Neural progenitor cell (in vitro differentiated cells): ENCODE measurements around the gene TMEM143. TPM values are rescaled to one million over a fixed set of nuclear protein-coding genes. Genes with fewer than 3 reads are reported as not detected.

Experiments used
- DNase-seq: peaks from one replicate; pipeline ENCODE4 v3.0.0-alpha.2; 2016; ENCODE audit warnings: low spot score
- H2AFZ ChIP-seq: fragments of 200-600 bp; sonication (generic); replicated peaks from 2 replicates; pipeline ENCODE4 v1.6.1; 2016; ENCODE audit warnings: antibody characterized with exemption
- H3F3A ChIP-seq: fragments of 200-600 bp; sonication (generic); 2 replicates; pipeline ENCODE4 v1.6.1; 2016; ENCODE audit warnings: antibody characterized with exemption, low read depth
- H3K27ac ChIP-seq: fragments of 200-600 bp; sonication (generic); 2 replicates; pipeline ENCODE4 v1.5.1; 2016; ENCODE audit warnings: mild to moderate bottlenecking
- H3K27me3 ChIP-seq: fragments of 200-600 bp; sonication (generic); 2 replicates; pipeline ENCODE4 v1.6.1; 2016; ENCODE audit warnings: mild to moderate bottlenecking, moderate library complexity
- H3K36me3 ChIP-seq: fragments of 200-600 bp; sonication (generic); 2 replicates; pipeline ENCODE4 v1.5.1; 2016
- H3K4me1 ChIP-seq: fragments of 200-600 bp; sonication (generic); 2 replicates; pipeline ENCODE4 v1.6.1; 2016; ENCODE audit warnings: mixed run types
- H3K4me2 ChIP-seq: fragments of 200-600 bp; sonication (generic); 2 replicates; pipeline ENCODE4 v1.6.1; 2016
- H3K4me3 ChIP-seq: fragments of 200-600 bp; sonication (generic); 2 replicates; pipeline ENCODE4 v1.5.1; 2016
- H3K79me2 ChIP-seq: fragments of 200-600 bp; sonication (generic); 2 replicates; pipeline ENCODE4 v1.6.1; 2016; ENCODE audit warnings: low read depth
- H3K9ac ChIP-seq: fragments of 200-600 bp; sonication (generic); 2 replicates; pipeline ENCODE4 v1.6.1; 2016
- H3K9me3 ChIP-seq: fragments of 200-600 bp; sonication (generic); 2 replicates; pipeline ENCODE4 v1.5.1; 2016; ENCODE audit warnings: low read depth
- H4K20me1 ChIP-seq: fragments of 200-600 bp; sonication (generic); 2 replicates; pipeline ENCODE4 v1.6.1; 2016; ENCODE audit warnings: low read depth
- H3K27ac Mint-ChIP-seq: 3 replicates; pipeline ENCODE4 v1.8.0; 2021; ENCODE audit warnings: mixed read lengths
- H3K27me3 Mint-ChIP-seq: 2 replicates; pipeline ENCODE4 v1.8.0; 2022; ENCODE audit warnings: low read depth, mild to moderate bottlenecking, inconsistent platforms, moderate library complexity, mixed read lengths; ENCODE audit not compliant: insufficient read depth
- H3K36me3 Mint-ChIP-seq: 3 replicates; pipeline ENCODE4 v1.8.0; 2021; ENCODE audit warnings: mixed read lengths
- H3K4me1 Mint-ChIP-seq: 3 replicates; pipeline ENCODE4 v1.8.0; 2021; ENCODE audit warnings: mixed read lengths
- H3K4me3 Mint-ChIP-seq: 3 replicates; pipeline ENCODE4 v1.8.0; 2021; ENCODE audit warnings: mild to moderate bottlenecking, moderate library complexity, mixed read lengths
- H3K9me3 Mint-ChIP-seq: 3 replicates; pipeline ENCODE4 v1.8.0; 2020; ENCODE audit warnings: mixed read lengths
- EZH2 ChIP-seq: fragments of 200-600 bp; sonication (generic); IDR thresholded peaks from 2 replicates; pipeline ENCODE4 v1.6.1; 2017; ENCODE audit warnings: antibody characterized with exemption, mild to moderate bottlenecking, moderate library complexity
- EZH2phosphoT487 ChIP-seq: fragments of 200-600 bp; sonication (generic); IDR thresholded peaks from 2 replicates; pipeline ENCODE4 v1.6.1; 2017; ENCODE audit warnings: antibody characterized with exemption
- total RNA-seq: library from RNA; depleted of rRNA; stranded (reverse); fragments of >200 nt; gene quantifications from 2 replicates; pipeline ENCODE4 v1.2.3, GENCODE V29; 2015; ENCODE audit warnings: low replicate concordance
- TF ChIP-seq, protein P1 (sequence below): fragments of 200-600 bp; sonication (generic); IDR thresholded peaks from 2 replicates; pipeline ENCODE4 v1.5.1; 2017; ENCODE audit warnings: antibody characterized with exemption, mild to moderate bottlenecking

The TMEM143 gene
- total RNA-seq, 1 donor from 2014 or later, result 3.1 TPM

GRCh38 chr19:48287748-48288147 lies 76.0 kb downstream of the TMEM143 start:
- H3K9me3 Mint-ChIP-seq, result peaks cover 11% of the 10 kb centered on the region
- Histone ChIP-seq H3K4me3 (no peak overlapping the region), H3K27me3 (peaks cover 6% of the 10 kb centered on the region), H3K4me2 (no peak overlapping the region), H3K36me3 (peaks cover 8% of the 10 kb centered on the region), H3K79me2 (no peaks in the 10 kb centered on the region), H3K9ac (no peak overlapping the region), H3F3A (peaks cover 25% of the 10 kb centered on the region), H4K20me1 (no peaks in the 10 kb centered on the region), H3K9me3 (no peaks in the 10 kb centered on the region), H2AFZ (no peak overlapping the region), H3K27ac (no peak overlapping the region), H3K4me1 (peaks cover 8% of the 10 kb centered on the region)
- no peak for TF ChIP-seq EZH2
- TF ChIP-seq, protein P1, sequence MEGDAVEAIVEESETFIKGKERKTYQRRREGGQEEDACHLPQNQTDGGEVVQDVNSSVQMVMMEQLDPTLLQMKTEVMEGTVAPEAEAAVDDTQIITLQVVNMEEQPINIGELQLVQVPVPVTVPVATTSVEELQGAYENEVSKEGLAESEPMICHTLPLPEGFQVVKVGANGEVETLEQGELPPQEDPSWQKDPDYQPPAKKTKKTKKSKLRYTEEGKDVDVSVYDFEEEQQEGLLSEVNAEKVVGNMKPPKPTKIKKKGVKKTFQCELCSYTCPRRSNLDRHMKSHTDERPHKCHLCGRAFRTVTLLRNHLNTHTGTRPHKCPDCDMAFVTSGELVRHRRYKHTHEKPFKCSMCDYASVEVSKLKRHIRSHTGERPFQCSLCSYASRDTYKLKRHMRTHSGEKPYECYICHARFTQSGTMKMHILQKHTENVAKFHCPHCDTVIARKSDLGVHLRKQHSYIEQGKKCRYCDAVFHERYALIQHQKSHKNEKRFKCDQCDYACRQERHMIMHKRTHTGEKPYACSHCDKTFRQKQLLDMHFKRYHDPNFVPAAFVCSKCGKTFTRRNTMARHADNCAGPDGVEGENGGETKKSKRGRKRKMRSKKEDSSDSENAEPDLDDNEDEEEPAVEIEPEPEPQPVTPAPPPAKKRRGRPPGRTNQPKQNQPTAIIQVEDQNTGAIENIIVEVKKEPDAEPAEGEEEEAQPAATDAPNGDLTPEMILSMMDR, result no peak
- TF ChIP-seq EZH2phosphoT487, result no peak
- H3K36me3 Mint-ChIP-seq, result peaks cover 48% of the 10 kb centered on the region
- no peak overlapping the region for H3K27ac Mint-ChIP-seq
- H3K4me3 Mint-ChIP-seq, result no peak overlapping the region
- peaks cover 8% of the 10 kb centered on the region for H3K4me1 Mint-ChIP-seq
- no peak for DNase-seq
- no peaks in the 10 kb centered on the region for H3K27me3 Mint-ChIP-seq

- Mint-ChIP-seq H3K4me3 (no peak overlapping the region), H3K27ac (no peak overlapping the region), H3K4me1 (peaks cover 6% of the 10 kb centered on the region), H3K9me3 (peaks cover 11% of the 10 kb centered on the region), H3K36me3 (peaks cover 58% of the 10 kb centered on the region), H3K27me3 (no peaks in the 10 kb centered on the region)
- H4K20me1 ChIP-seq, result no peaks in the 10 kb centered on the region
- H3K4me1 ChIP-seq, result no peaks in the 10 kb centered on the region
- DNase-seq, result no peak
- H3K4me2 ChIP-seq, result no peak overlapping the region
- no peak for TF ChIP-seq EZH2phosphoT487
- no peak for TF ChIP-seq EZH2
- TF ChIP-seq, protein P1, result no peak
- no peak overlapping the region for H2AFZ ChIP-seq
- peaks cover 6% of the 10 kb centered on the region for H3F3A ChIP-seq
- H3K27me3 ChIP-seq, result no peaks in the 10 kb centered on the region
- H3K79me2 ChIP-seq, result no peaks in the 10 kb centered on the region
- no peaks in the 10 kb centered on the region for H3K9me3 ChIP-seq
- H3K9ac ChIP-seq, result no peak overlapping the region
- no peak overlapping the region for H3K4me3 ChIP-seq
- peaks cover 8% of the 10 kb centered on the region for H3K36me3 ChIP-seq
- H3K27ac ChIP-seq, result no peak overlapping the region
Measured at GRCh38 chr19:48284896-48285295, 78.8 kb downstream of the TMEM143 start.

GRCh38 chr19:48283908-48284307 lies 79.8 kb downstream of the TMEM143 start:
- Histone ChIP-seq H3F3A (no peaks in the 10 kb centered on the region), H4K20me1 (no peaks in the 10 kb centered on the region), H3K9me3 (no peaks in the 10 kb centered on the region), H3K36me3 (peaks cover 8% of the 10 kb centered on the region), H3K79me2 (no peaks in the 10 kb centered on the region), H3K27ac (no peak overlapping the region), H3K27me3 (no peaks in the 10 kb centered on the region), H2AFZ (no peak overlapping the region), H3K4me3 (no peak overlapping the region), H3K4me1 (no peaks in the 10 kb centered on the region), H3K4me2 (no peak overlapping the region), H3K9ac (no peak overlapping the region)
- Mint-ChIP-seq H3K4me1 (peaks cover 2% of the 10 kb centered on the region), H3K27ac (peak overlapping the region; percentile 46), H3K4me3 (no peak overlapping the region), H3K9me3 (peaks cover 11% of the 10 kb centered on the region), H3K27me3 (no peaks in the 10 kb centered on the region), H3K36me3 (peaks cover 54% of the 10 kb centered on the region)
- no peak for DNase-seq
- TF ChIP-seq, protein P1, result no peak
- no peak for TF ChIP-seq EZH2phosphoT487
- TF ChIP-seq EZH2, result no peak

Other genes with a start within 250 kb of the TMEM143 start
- gene LIG1, start 193.6 kb downstream of the TMEM143 start, total RNA-seq, result 40.0 and 88.9 TPM in 2 replicates
- 0.36 and 4.2 TPM in 2 replicates for gene ZSWIM9, start 193.3 kb downstream of the TMEM143 start, total RNA-seq
- gene CARD8, start 108.0 kb downstream of the TMEM143 start, total RNA-seq, result 46.6 and 59.7 TPM in 2 replicates
- gene ZNF114, start 93.9 kb downstream of the TMEM143 start, total RNA-seq, result 5.4 and 6.0 TPM in 2 replicates
- 1.2 and 10.7 TPM in 2 replicates for gene EMP3, start 38.4 kb downstream of the TMEM143 start, total RNA-seq
- not detected in 2 replicates for gene SYNGR4, start 427 bp upstream of the TMEM143 start, total RNA-seq
- 106 and 161 TPM in 2 replicates for gene KDELR1, start 27.6 kb upstream of the TMEM143 start, total RNA-seq
- gene GRIN2D, start 29.7 kb upstream of the TMEM143 start, total RNA-seq, result 0.28 and 0.45 TPM in 2 replicates
- gene GRWD1, start 82.0 kb upstream of the TMEM143 start, total RNA-seq, result 10.6 and 31.5 TPM in 2 replicates
- 0.69 and 0.74 TPM in 2 replicates for gene KCNJ14, start 91.6 kb upstream of the TMEM143 start, total RNA-seq
- gene CYTH2, start 105.4 kb upstream of the TMEM143 start, total RNA-seq, result 50.3 and 107 TPM in 2 replicates
- 0.02 and 3.5 TPM in 2 replicates for gene LMTK3, start 147.9 kb upstream of the TMEM143 start, total RNA-seq
- gene SULT2B1, start 188.2 kb upstream of the TMEM143 start, total RNA-seq, result 1.6 TPM in 1 of 2 replicates, not detected in the other
- not detected in 2 replicates for gene SPACA4, start 242.8 kb upstream of the TMEM143 start, total RNA-seq